Measurements from ENCODE around the gene UGT1A9. TPM values are rescaled to one million over a fixed set of nuclear protein-coding genes. Genes with fewer than 3 reads are reported as not detected.

Gene UGT1A9
- total and polyA plus RNA-seq, 7 experiments from 2014 or later = not detected

DNA sequence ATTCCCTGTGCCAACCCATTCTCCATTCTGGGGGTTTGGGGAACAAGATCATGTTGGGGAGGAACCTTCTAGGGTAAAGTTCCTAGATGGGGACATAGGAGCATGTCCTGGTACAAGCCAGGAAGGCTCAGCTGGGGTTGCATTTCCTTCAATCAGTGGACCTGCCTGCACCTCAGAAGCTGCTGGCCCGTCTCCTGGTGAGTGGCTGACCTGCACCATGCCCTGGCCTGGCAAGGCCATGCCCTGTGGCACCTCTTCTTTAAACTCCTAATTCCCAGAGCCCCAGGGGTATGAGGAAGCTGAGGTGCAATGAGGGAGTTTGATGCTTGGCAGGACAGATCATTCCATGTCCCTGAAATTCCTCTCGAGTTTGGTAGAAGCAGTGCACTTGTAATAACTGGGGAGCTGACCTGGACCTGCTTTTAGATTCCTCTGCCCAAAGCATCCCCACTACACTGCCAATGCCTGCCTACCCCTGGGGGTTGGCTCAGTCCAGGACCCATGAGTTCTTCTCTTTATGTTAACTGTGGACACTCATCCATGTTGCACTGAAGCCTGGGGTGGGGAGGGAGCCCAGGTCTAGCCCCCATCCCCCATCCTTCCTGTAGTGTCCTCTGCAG is 131.7 kb downstream of the UGT1A9 start:
- H3K4me1 ChIP-seq (ENCODE audit: control insufficient read depth in 2 of 2, insufficient read depth in 2 of 2, low read length in 2 of 2) = no peaks in the 10 kb centered on the region
- no peaks in the 10 kb centered on the region for H3K9me3 ChIP-seq (ENCODE audit: control insufficient read depth in 2 of 3, low read length in 3 of 3)
- Mint-ChIP-seq H3K27ac (no peak overlapping the region), H3K9me3 (no peaks in the 10 kb centered on the region), H3K36me3 (no peaks in the 10 kb centered on the region), H3K4me1 (peaks cover 0 to under 1% (median 0%) of the 10 kb centered on the region in 7 donors), H3K4me3 (no peak overlapping the region), H3K27me3 (peaks cover 7 to 20% (median 15%) of the 10 kb centered on the region in 5 donors)
- ChIA-PET POLR2A (no interaction called here), CTCF (no interaction called here)
- DNase-seq (peak in 1 of 9 donors; percentile 1), ATAC-seq (no peak)
- H3K27me3 ChIP-seq (ENCODE audit: control insufficient read depth in 2 of 2, insufficient read depth in 2 of 2, low read length in 2 of 2) = no peaks in the 10 kb centered on the region
- no peak overlapping the region for H3K27ac ChIP-seq (ENCODE audit: low read depth, low read length)
- H3K36me3 ChIP-seq (ENCODE audit: control insufficient read depth in 2 of 3, insufficient read depth in 3 of 3, low read length in 3 of 3) = no peaks in the 10 kb centered on the region
- H3K4me3 ChIP-seq (ENCODE audit: low read length) = no peak overlapping the region
- intact Hi-C loops (cut with micrococcal nuclease) = no loop called here

DNA sequence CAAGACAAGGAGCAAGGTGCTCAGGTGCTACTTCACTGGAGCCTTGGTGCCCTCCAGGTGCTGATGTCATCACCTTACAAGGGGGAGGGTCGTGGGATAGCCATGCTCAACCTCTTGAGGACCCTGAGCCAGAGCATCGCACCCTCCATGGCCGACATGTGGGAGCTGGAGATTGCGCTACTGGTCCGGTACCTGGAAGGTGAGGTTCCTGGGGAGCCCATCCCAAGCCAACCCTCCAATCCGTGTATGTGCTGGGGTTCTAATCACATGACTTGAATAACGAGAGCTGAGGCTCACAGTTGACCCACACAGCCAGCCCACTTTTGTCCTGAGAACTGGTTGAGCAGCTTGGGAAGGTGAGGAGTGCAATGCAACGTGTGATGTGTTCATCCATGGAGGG is 132.3 kb downstream of the UGT1A9 start:
- CTCF ChIA-PET = no interaction called here
- H3K4me3 ChIP-seq (ENCODE audit: low read length) = no peak overlapping the region
- Mint-ChIP-seq H3K9me3 (no peaks in the 10 kb centered on the region), H3K27me3 (peaks cover 9 to 20% (median 17%) of the 10 kb centered on the region in 5 donors), H3K4me1 (no peaks in the 10 kb centered on the region), H3K4me3 (no peak overlapping the region), H3K27ac (no peak overlapping the region), H3K36me3 (no peaks in the 10 kb centered on the region)
- H3K4me1 ChIP-seq (ENCODE audit: control insufficient read depth in 2 of 2, insufficient read depth in 2 of 2, low read length in 2 of 2) = no peaks in the 10 kb centered on the region
- no peak overlapping the region for H3K27ac ChIP-seq (ENCODE audit: low read depth, low read length)
- H3K27me3 ChIP-seq (ENCODE audit: control insufficient read depth in 2 of 2, insufficient read depth in 2 of 2, low read length in 2 of 2) = no peaks in the 10 kb centered on the region
- H3K9me3 ChIP-seq (ENCODE audit: control insufficient read depth in 2 of 3, low read length in 3 of 3) = no peaks in the 10 kb centered on the region
- ATAC-seq (no peak), DNase-seq (peak in 2 of 9 donors; percentile 0 to 17)
- POLR2A ChIA-PET = no interaction called here
- intact Hi-C loops (cut with micrococcal nuclease) = no loop called here
- no peaks in the 10 kb centered on the region for H3K36me3 ChIP-seq (ENCODE audit: control insufficient read depth in 2 of 3, insufficient read depth in 3 of 3, low read length in 3 of 3)

DNA sequence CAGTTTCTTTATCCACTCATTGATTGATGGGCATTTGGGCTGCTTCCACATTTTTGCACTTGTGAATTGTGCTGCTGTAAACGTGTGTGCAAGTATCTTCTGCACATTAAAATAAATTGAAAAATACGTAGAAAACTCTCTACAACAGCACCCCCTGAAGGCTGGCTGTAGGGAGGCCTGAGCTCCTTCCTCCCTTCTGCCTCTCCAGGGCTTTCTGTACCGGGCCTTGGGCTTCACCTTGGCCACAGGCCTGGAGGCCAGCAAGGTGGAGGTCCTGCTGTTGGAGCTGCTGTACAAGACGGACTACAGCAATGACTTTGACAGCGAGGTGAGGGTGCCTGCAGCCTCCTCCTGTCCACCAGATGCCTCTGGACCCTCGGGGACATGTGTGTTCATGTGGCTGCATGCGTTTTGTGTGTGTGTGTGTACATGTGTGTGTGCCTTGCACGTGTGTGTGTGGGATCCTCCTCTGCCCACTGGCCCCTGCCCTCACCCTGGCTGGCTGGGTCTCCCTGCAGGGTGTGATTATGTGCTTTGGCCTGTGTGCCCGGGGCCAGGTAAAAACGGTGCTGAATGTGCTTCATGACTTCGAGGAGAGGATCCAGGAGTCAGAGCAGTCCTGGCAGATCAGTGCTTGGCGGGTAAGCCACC is 135.6 kb downstream of the UGT1A9 start:
- Histone ChIP-seq H3K4me1 (ENCODE audit: control insufficient read depth in 2 of 2, insufficient read depth in 2 of 2, low read length in 2 of 2) (no peaks in the 10 kb centered on the region), H3K9me3 (ENCODE audit: control insufficient read depth in 2 of 3, low read length in 3 of 3) (no peaks in the 10 kb centered on the region), H3K36me3 (ENCODE audit: control insufficient read depth in 2 of 3, insufficient read depth in 3 of 3, low read length in 3 of 3) (no peaks in the 10 kb centered on the region), H3K27me3 (ENCODE audit: control insufficient read depth in 2 of 2, insufficient read depth in 2 of 2, low read length in 2 of 2) (no peaks in the 10 kb centered on the region), H3K4me3 (ENCODE audit: low read length) (no peak overlapping the region), H3K27ac (ENCODE audit: low read depth, low read length) (no peak overlapping the region)
- Mint-ChIP-seq H3K36me3 (no peaks in the 10 kb centered on the region), H3K4me3 (no peak overlapping the region), H3K27ac (no peak overlapping the region), H3K9me3 (no peaks in the 10 kb centered on the region), H3K4me1 (no peaks in the 10 kb centered on the region), H3K27me3 (peaks cover 9 to 34% (median 20%) of the 10 kb centered on the region in 5 donors)
- CTCF ChIA-PET = interaction anchor here (0.7 kb wide), 1 partner anchor 347 kb away, joined by 3 read pairs; no protein-coding TSS in a partner anchor
- intact Hi-C loops (cut with micrococcal nuclease) = no loop called here
- POLR2A ChIA-PET = no interaction called here
- DNase-seq (peak in 2 of 9 donors; percentile 1 to 14), ATAC-seq (no peak)

DNA sequence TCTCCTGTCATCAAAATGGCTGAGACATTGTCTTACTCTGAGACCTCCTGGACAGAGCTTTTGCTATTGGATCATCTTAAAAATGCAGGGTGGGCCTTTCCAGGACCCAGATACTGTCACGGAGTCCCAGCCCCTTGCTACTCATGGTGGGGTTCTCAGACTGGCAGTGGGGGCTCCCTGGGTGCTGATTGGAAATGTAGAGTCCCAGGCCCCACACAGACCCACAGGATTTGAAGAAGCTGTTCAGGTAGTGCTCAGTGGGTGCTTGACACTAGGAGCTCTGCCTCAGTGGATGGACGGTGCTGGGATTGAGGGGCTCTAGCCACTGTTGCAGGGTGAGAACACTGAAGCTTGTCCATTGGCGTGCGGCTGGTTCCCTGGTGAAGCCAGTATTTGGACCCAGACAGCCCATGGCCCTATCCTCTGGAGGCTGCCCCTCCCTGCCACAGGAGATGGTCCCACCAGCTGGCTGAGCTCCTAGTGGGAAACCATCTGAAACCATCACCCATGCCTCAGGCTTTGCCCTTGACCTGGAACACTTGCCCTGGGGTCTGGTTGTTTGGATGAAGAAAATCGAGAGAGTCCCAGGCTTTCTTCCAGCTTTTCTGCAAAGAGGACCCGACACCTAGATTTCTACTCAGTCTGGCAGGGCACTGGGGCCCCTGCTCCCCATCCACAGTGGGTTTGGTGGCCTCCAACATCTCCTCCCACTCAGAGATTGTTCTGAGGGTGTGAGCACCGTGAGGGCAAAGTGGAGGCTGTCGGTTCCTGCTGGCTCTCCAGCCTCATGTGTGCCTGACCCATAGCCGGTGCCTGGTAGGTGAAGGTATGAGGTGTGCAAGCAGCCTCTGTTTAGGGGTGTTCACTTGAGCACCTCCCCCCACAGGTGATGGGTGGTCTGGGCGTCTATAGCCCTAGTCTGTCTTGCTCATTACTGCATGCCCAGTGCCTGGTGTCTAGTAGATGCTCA is 136.6 kb downstream of the UGT1A9 start:
- Histone ChIP-seq H3K27ac (ENCODE audit: low read depth, low read length) (no peak overlapping the region), H3K4me1 (ENCODE audit: control insufficient read depth in 2 of 2, insufficient read depth in 2 of 2, low read length in 2 of 2) (no peaks in the 10 kb centered on the region), H3K27me3 (ENCODE audit: control insufficient read depth in 2 of 2, insufficient read depth in 2 of 2, low read length in 2 of 2) (no peaks in the 10 kb centered on the region), H3K9me3 (ENCODE audit: control insufficient read depth in 2 of 3, low read length in 3 of 3) (no peaks in the 10 kb centered on the region), H3K4me3 (ENCODE audit: low read length) (no peak overlapping the region), H3K36me3 (ENCODE audit: control insufficient read depth in 2 of 3, insufficient read depth in 3 of 3, low read length in 3 of 3) (no peaks in the 10 kb centered on the region)
- ATAC-seq (no peak), DNase-seq (peak in 2 of 9 donors; percentile 1 to 15)
- CTCF ChIA-PET = no interaction called here
- no peaks in the 10 kb centered on the region for H3K4me1 Mint-ChIP-seq
- H3K9me3 Mint-ChIP-seq = no peaks in the 10 kb centered on the region
- intact Hi-C loops (cut with micrococcal nuclease) = no loop called here
- H3K27ac Mint-ChIP-seq = no peak overlapping the region
- peaks cover 12 to 26% (median 15%) of the 10 kb centered on the region in 5 donors for H3K27me3 Mint-ChIP-seq
- POLR2A ChIA-PET = no interaction called here
- H3K36me3 Mint-ChIP-seq = no peaks in the 10 kb centered on the region
- H3K4me3 Mint-ChIP-seq = no peak overlapping the region

DNA sequence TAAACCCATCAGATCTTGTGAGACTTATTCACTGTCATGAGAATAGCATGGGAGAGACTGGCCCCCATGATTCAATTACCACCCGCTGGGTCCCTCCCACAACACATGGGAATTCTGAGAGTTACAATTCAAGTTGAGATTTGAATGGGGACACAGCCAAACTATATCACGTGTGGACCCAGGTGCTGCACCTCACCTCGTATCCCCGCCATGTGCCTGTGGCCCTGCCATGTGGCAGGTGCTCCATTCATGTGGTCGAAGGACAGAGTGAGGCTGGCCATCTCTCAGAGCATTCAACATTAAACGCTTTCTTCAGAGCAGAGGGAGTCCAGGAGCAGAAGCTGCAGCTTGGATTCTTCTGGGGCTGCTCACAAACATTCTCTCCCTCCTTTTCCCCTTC is 138.7 kb downstream of the UGT1A9 start:
- Mint-ChIP-seq H3K27me3 (peaks cover 4 to 20% (median 10%) of the 10 kb centered on the region in 5 donors), H3K27ac (no peak overlapping the region), H3K4me1 (no peaks in the 10 kb centered on the region), H3K36me3 (no peaks in the 10 kb centered on the region), H3K9me3 (peaks cover 0 to 1% (median 0%) of the 10 kb centered on the region in 11 donors), H3K4me3 (no peak overlapping the region)
- no peaks in the 10 kb centered on the region for H3K27me3 ChIP-seq (ENCODE audit: control insufficient read depth in 2 of 2, insufficient read depth in 2 of 2, low read length in 2 of 2)
- ATAC-seq (no peak), DNase-seq (peak in 1 of 9 donors; percentile 9)
- no peak overlapping the region for H3K4me3 ChIP-seq (ENCODE audit: low read length)
- no peaks in the 10 kb centered on the region for H3K4me1 ChIP-seq (ENCODE audit: control insufficient read depth in 2 of 2, insufficient read depth in 2 of 2, low read length in 2 of 2)
- POLR2A ChIA-PET = no interaction called here
- H3K9me3 ChIP-seq (ENCODE audit: control insufficient read depth in 2 of 3, low read length in 3 of 3) = no peaks in the 10 kb centered on the region
- intact Hi-C loops (cut with micrococcal nuclease) = no loop called here
- CTCF ChIA-PET = no interaction called here
- no peaks in the 10 kb centered on the region for H3K36me3 ChIP-seq (ENCODE audit: control insufficient read depth in 2 of 3, insufficient read depth in 3 of 3, low read length in 3 of 3)
- no peak overlapping the region for H3K27ac ChIP-seq (ENCODE audit: low read depth, low read length)

DNA sequence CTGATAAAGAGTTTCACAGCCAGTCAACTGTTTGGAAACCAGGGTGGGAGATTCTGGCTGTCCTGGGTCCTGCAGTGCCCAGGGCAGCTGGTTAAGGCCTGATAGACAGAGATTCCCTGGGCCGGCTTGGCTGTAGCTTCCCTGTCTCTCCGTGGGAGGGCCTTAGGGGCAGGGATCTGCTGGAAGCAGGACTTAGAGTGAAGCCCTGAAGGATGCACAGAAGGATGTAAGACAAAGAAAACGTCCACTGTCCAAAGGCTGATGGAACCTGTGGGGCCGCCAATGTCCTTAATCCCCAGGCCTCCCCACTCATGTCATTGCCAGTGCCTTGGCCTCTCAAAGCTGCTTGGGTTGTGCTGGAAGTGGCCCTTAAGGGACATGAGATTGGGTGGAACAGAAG is 139.4 kb downstream of the UGT1A9 start:
- no peak overlapping the region for H3K27ac ChIP-seq (ENCODE audit: low read depth, low read length)
- H3K27ac Mint-ChIP-seq = no peak overlapping the region
- peaks cover 0 to 1% (median 0%) of the 10 kb centered on the region in 11 donors for H3K9me3 Mint-ChIP-seq
- no peaks in the 10 kb centered on the region for H3K36me3 ChIP-seq (ENCODE audit: control insufficient read depth in 2 of 3, insufficient read depth in 3 of 3, low read length in 3 of 3)
- DNase-seq (peak in 1 of 9 donors; percentile 0), ATAC-seq (no peak)
- no peaks in the 10 kb centered on the region for H3K36me3 Mint-ChIP-seq
- ChIA-PET POLR2A (no interaction called here), CTCF (no interaction called here)
- peaks cover 4 to 22% (median 10%) of the 10 kb centered on the region in 5 donors for H3K27me3 Mint-ChIP-seq
- intact Hi-C loops (cut with micrococcal nuclease) = no loop called here
- no peak overlapping the region for H3K4me3 ChIP-seq (ENCODE audit: low read length)
- no peaks in the 10 kb centered on the region for H3K4me1 Mint-ChIP-seq
- H3K4me1 ChIP-seq (ENCODE audit: control insufficient read depth in 2 of 2, insufficient read depth in 2 of 2, low read length in 2 of 2) = no peaks in the 10 kb centered on the region
- no peaks in the 10 kb centered on the region for H3K9me3 ChIP-seq (ENCODE audit: control insufficient read depth in 2 of 3, low read length in 3 of 3)
- H3K27me3 ChIP-seq (ENCODE audit: control insufficient read depth in 2 of 2, insufficient read depth in 2 of 2, low read length in 2 of 2) = no peaks in the 10 kb centered on the region
- no peak overlapping the region for H3K4me3 Mint-ChIP-seq

Measured in naive thymus-derived CD4-positive, alpha-beta T cell (primary cell).